GM18508 (cell line): ENCODE results near the gene KIAA2012.

Source experiments
- ATAC-seq: cut with Tn5 transposase; IDR thresholded peaks from one replicate; pipeline ENCODE4 v1.9.1; 2021; ENCODE audit warnings: moderate number of reproducible peaks; ENCODE audit not compliant: insufficient read depth, unreplicated experiment

Gene KIAA2012

GRCh38 chr2:202141329-202141947 is 68.4 kb downstream of the KIAA2012 start:
- ATAC-seq = no peak

GRCh38 chr2:202142540-202142939 is 69.5 kb downstream of the KIAA2012 start:
- ATAC-seq = no peak

DNA sequence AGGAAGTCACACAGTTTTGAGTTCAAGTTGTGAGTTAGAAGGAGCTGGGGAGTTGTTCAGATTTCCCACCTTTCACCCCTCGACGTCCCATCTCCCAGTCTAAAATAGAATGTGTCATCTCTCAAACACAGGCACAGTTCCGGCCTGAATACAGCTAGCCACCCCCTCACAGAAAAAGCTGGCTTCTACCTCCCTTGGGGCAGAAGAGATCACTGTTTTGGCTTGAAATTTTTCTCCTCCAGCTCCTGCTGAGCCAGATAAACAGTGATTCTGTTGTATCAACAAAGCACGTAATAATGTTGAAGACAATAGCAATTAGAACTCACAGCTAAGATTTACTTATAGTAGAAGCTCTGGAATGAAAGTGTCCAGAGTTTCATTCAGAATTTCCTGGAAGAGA is 74.7 kb downstream of the KIAA2012 start:
- ATAC-seq = no peak

GRCh38 chr2:202148515-202149154 is 75.6 kb downstream of the KIAA2012 start:
- no peak for ATAC-seq

- no peak for ATAC-seq
Observed at GRCh38 chr2:202149155-202149762, 76.2 kb downstream of the KIAA2012 start.

GRCh38 chr2:202149936-202150335 is 76.9 kb downstream of the KIAA2012 start:
- no peak for ATAC-seq

- ATAC-seq = no peak
Observed at GRCh38 chr2:202152104-202152715, 79.2 kb downstream of the KIAA2012 start.

DNA sequence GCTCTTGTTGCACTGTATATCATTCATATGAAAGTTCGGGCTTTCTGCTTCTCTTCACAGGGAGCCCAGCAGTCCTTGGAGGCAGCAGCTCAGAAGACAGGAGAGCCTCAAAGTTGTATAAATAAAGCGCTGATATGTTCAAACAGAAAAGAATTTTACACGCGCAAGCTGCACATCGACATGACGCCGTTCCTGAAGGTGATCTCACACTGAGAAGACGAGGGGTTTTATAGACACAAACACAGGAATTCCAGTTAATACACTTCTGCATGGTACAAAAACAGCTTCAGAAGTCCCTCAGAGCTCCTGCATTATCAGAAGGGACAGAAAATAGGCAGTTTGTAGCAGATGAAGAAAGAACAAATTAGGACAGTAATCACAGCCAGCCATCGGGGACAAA is 81.6 kb downstream of the KIAA2012 start:
- ATAC-seq = no peak

GRCh38 chr2:202157211-202157990 is 84.3 kb downstream of the KIAA2012 start:
- ATAC-seq = no peak

DNA sequence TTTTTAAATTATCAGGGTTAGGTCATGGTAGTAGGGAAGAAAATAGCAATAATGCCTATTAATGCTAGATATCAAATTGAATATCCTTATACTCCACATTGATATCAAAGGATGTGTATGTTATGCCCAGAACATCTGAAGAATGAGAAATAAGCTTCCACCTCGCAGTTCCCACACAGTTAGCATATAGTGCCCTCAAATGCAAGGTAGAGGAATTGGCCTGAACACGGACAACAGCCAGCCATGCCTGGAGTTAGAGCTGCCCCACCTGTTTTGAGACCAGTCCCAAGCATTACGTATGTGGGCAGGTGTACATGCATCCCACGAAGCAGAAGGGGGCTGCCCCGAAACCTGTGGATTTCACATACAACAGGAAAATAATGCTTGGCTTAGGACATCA is 85.7 kb downstream of the KIAA2012 start:
- ATAC-seq = no peak

DNA sequence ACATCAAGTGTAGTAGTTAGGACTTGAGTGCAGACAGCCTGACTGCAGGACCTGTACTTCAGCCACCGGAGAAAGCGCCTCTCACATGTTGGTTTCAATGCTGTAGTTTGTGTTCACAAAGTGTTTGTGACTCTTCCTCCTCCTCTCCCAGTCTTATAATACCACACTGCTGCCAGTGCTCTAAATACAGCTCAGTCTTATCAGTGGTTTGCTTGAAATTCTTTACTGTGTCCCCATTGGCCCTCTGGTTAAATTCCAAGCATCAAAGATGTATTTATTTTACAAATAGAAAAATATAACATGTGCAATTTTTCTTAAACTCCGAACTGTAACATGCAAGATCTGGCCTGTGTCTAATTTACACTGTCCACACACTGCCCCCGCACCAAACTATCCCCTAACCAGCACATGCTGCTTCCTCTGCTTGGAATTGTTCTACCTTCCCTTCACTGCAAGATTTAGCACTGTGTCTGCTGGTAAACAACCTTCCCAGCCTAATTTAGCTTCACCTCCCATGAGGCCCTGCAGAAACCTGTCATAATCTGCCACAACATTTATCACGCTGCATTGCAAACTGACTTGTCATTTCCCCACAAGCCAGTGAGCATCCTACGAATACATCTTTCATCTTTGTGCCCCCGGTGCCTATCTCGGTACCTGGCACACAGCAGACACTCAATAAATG is 88.2 kb downstream of the KIAA2012 start:
- ATAC-seq = no peak

GRCh38 chr2:202164411-202164810 is 91.4 kb downstream of the KIAA2012 start:
- ATAC-seq = no peak

- no peak for ATAC-seq
Observed at GRCh38 chr2:202165208-202165607, 92.2 kb downstream of the KIAA2012 start.

- no peak for ATAC-seq
Observed at GRCh38 chr2:202165945-202166344, 92.9 kb downstream of the KIAA2012 start.

GRCh38 chr2:202169131-202169530 is 96.1 kb downstream of the KIAA2012 start:
- no peak for ATAC-seq

DNA sequence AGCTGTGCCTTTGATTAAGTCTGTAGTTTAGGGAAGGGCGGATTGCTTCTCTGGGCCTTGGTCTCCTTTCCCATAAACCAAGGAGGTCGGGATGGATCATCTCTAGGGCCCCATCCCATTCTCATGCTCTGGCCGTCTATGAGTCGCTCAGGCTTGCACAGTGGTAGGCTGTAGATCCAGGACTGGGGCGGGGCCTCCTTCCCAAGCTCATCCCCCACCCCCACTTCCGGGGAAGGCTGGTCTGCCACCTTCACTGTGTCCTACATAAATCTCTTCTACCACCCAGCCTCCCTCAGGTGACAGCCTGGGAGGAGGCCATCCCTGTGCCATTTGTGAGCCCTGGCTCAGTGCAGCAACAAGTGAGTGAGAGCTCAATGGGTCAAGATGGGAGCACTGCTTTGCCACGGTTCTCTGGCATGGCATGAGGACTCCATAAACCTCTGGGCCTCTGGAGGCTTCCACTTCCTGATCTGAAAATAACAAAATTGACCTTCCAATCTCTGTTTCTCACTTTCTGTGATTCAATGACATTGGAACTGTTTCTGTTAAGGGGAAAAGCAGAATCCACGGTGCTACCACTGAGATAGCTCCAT is 96.9 kb downstream of the KIAA2012 start:
- no peak for ATAC-seq

- no peak for ATAC-seq
Observed at GRCh38 chr2:202171241-202171825, 98.3 kb downstream of the KIAA2012 start.

DNA sequence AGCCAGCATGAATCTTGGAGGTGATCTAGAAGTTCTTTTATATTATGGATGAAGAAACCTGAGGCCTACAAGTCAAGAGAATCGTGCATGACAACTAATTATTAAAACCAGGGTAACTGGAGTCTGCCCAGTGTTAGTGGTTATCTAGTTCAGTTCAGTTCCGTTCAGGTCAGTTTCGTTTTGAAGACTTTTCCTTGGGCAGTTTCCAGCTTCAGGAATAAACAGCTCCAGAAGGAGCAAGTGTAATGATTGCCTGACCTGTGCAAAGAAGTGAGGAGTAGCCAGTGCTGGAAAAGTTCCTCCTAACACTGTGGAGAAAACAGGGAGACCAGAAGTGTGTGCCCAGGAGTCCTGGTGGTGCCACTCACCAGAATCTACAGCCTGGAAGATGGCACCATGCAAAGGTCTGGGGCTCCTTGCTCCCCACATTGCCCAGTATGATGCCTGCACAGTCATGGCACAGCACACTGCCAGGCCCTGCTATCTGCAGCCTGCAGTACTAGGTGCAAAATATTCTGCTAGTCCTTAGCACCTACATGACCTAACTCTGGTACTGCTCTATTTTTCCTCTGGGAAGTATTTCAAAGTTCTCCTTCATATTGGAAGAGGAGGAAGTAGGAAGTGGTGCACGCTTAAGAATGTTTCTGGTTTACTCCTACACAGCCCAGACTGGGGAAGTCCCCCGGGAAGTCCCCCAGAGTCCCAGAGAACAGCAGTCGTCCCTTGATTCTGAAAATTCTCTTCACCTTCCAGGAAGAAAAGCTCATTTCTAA is 99.6 kb downstream of the KIAA2012 start:
- ATAC-seq = no peak
